Loucy (cell line): Measurements from ENCODE around the gene LPCAT2.

Experiments used
- H2AFZ ChIP-seq: fragments of 200-600 bp; sonication (generic); 2 replicates; pipeline ENCODE4 v1.6.0; 2016; ENCODE audit warnings: antibody characterized with exemption, mild to moderate bottlenecking, low read length, moderate library complexity
- H3F3A ChIP-seq: fragments of 200-600 bp; 2 replicates; pipeline ENCODE4 v1.6.0; 2016; ENCODE audit warnings: antibody characterized with exemption, low read depth, mild to moderate bottlenecking
- H3K27me3 ChIP-seq: fragments of 200-600 bp; sonication (generic); 2 replicates; pipeline ENCODE4 v1.6.1; 2014; ENCODE audit warnings: low read length, mild to moderate bottlenecking; ENCODE audit not compliant: insufficient read depth, poor library complexity, severe bottlenecking
- H3K36me3 ChIP-seq: fragments of 200-600 bp; sonication (generic); 2 replicates; pipeline ENCODE4 v1.6.1; 2016; ENCODE audit warnings: low read length; ENCODE audit not compliant: insufficient read depth
- H3K4me1 ChIP-seq: fragments of 200-600 bp; sonication (generic); 2 replicates; pipeline ENCODE4 v1.5.1; 2014; ENCODE audit warnings: low read length, mild to moderate bottlenecking; ENCODE audit not compliant: insufficient read depth, poor library complexity, severe bottlenecking
- H3K4me2 ChIP-seq: fragments of 200-600 bp; sonication (generic); 2 replicates; pipeline ENCODE4 v1.6.0; 2014; ENCODE audit warnings: antibody characterized with exemption, low read length, low read depth, mild to moderate bottlenecking; ENCODE audit not compliant: poor library complexity, severe bottlenecking
- H3K4me3 ChIP-seq: fragments of 200-600 bp; sonication (generic); 2 replicates; pipeline ENCODE4 v1.5.1; 2014; ENCODE audit warnings: low read length, mild to moderate bottlenecking, mixed read lengths; ENCODE audit not compliant: poor library complexity, severe bottlenecking
- H3K79me2 ChIP-seq: fragments of 200-600 bp; sonication (generic); 2 replicates; pipeline ENCODE4 v1.6.1; 2014; ENCODE audit warnings: low read length; ENCODE audit not compliant: insufficient read depth
- H3K9ac ChIP-seq: fragments of 200-600 bp; sonication (generic); 2 replicates; pipeline ENCODE4 v1.6.0; 2014; ENCODE audit warnings: mild to moderate bottlenecking, low read depth, low read length, moderate library complexity; ENCODE audit not compliant: poor library complexity, severe bottlenecking
- H3K9me2 ChIP-seq: fragments of 200-600 bp; sonication (generic); replicated peaks from 2 replicates; pipeline ENCODE4 v1.6.1; 2016; ENCODE audit warnings: low read depth, low read length, mixed read lengths
- H3K9me3 ChIP-seq: fragments of 200-600 bp; sonication (generic); 2 replicates; pipeline ENCODE4 v1.6.1; 2014; ENCODE audit warnings: mild to moderate bottlenecking, antibody characterized with exemption, low read length, low read depth; ENCODE audit not compliant: insufficient read depth
- H4K20me1 ChIP-seq: fragments of 200-600 bp; sonication (generic); 2 replicates; pipeline ENCODE4 v1.6.0; 2014; ENCODE audit warnings: antibody characterized with exemption, low read length, mild to moderate bottlenecking; ENCODE audit not compliant: insufficient read depth, poor library complexity, severe bottlenecking
- EZH2phosphoT487 ChIP-seq: fragments of 200-600 bp; IDR thresholded peaks from 2 replicates; pipeline ENCODE4 v1.6.1; 2018; ENCODE audit warnings: antibody characterized with exemption, mild to moderate bottlenecking, moderate library complexity, borderline replicate concordance
- TF ChIP-seq, protein P1 (sequence below): fragments of 200-600 bp; sonication (generic); conservative IDR thresholded peaks from 2 replicates; pipeline ENCODE4 v1.5.1; 2014; ENCODE audit warnings: mild to moderate bottlenecking, antibody characterized with exemption, low read length

LPCAT2 gene

GRCh38 chr16:55623640-55624039 lies 114.8 kb downstream of the LPCAT2 start:
- Histone ChIP-seq H3K79me2 (no peaks in the 10 kb centered on the region), H3K4me3 (no peak overlapping the region), H3K4me1 (peaks cover 7% of the 10 kb centered on the region), H3K9me2 (no peaks in the 10 kb centered on the region), H3K36me3 (no peaks in the 10 kb centered on the region), H3K9me3 (no peaks in the 10 kb centered on the region), H4K20me1 (no peaks in the 10 kb centered on the region), H3F3A (no peaks in the 10 kb centered on the region), H3K4me2 (no peak overlapping the region), H3K9ac (no peak overlapping the region), H2AFZ (no peak overlapping the region), H3K27me3 (no peaks in the 10 kb centered on the region)
- TF ChIP-seq EZH2phosphoT487, result no peak
- TF ChIP-seq, protein P1, sequence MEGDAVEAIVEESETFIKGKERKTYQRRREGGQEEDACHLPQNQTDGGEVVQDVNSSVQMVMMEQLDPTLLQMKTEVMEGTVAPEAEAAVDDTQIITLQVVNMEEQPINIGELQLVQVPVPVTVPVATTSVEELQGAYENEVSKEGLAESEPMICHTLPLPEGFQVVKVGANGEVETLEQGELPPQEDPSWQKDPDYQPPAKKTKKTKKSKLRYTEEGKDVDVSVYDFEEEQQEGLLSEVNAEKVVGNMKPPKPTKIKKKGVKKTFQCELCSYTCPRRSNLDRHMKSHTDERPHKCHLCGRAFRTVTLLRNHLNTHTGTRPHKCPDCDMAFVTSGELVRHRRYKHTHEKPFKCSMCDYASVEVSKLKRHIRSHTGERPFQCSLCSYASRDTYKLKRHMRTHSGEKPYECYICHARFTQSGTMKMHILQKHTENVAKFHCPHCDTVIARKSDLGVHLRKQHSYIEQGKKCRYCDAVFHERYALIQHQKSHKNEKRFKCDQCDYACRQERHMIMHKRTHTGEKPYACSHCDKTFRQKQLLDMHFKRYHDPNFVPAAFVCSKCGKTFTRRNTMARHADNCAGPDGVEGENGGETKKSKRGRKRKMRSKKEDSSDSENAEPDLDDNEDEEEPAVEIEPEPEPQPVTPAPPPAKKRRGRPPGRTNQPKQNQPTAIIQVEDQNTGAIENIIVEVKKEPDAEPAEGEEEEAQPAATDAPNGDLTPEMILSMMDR, result peak; percentile 25; the same call in 1 of the 2 replicates

DNA sequence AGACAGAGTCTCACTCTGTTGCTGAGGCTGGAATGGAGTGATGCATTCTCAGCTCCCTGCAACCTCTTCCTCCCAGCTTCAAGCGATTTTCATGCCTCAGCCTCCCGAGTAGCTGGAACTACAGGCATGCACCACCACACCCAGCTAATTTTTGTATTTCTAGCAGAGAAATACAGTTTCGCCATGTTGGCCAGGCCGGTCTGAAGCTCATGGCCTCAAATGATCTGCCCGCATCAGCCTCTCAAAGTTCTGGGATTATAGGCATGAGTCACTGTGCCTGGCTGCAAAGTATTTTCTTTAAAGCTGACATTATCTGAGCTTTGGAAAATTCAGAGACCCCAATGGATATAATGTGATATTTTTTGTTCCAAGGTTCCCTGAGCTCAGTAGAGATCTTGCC lies 115.8 kb downstream of the LPCAT2 start:
- H3K36me3 ChIP-seq, result no peaks in the 10 kb centered on the region
- H3K9me2 ChIP-seq, result no peaks in the 10 kb centered on the region
- no peaks in the 10 kb centered on the region for H3K79me2 ChIP-seq
- H3K4me3 ChIP-seq, result no peak overlapping the region
- peaks cover 7% of the 10 kb centered on the region for H3K4me1 ChIP-seq
- no peak overlapping the region for H2AFZ ChIP-seq
- no peaks in the 10 kb centered on the region for H3F3A ChIP-seq
- no peaks in the 10 kb centered on the region for H4K20me1 ChIP-seq
- no peak for TF ChIP-seq EZH2phosphoT487
- TF ChIP-seq, protein P1, result no peak
- H3K9ac ChIP-seq, result no peak overlapping the region
- no peaks in the 10 kb centered on the region for H3K27me3 ChIP-seq
- no peaks in the 10 kb centered on the region for H3K9me3 ChIP-seq
- no peak overlapping the region for H3K4me2 ChIP-seq

DNA sequence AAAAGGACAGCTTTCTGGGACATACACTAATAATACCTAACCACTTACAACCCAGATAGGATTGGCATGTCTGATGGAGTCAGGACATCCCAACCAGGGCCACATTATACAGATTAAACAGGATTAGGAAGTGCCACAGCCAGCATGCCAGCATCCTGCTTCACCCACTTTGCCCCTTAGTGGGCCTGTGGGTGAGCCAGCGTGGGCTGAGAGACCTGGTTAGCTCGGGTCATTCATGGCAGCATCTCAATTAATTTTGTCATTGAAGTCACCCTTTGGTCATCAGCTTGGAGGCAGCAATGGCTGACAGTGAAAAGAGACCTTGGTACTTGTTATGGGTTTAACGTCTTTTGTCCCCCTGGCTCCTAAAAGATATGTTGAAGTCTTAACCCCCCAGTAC lies 117.0 kb downstream of the LPCAT2 start:
- Histone ChIP-seq H3K9ac (no peak overlapping the region), H3K4me2 (no peak overlapping the region), H3K27me3 (no peaks in the 10 kb centered on the region), H3F3A (no peaks in the 10 kb centered on the region), H3K4me3 (no peak overlapping the region), H3K9me2 (no peaks in the 10 kb centered on the region), H3K4me1 (peaks cover 7% of the 10 kb centered on the region), H2AFZ (no peak overlapping the region), H3K9me3 (no peaks in the 10 kb centered on the region), H4K20me1 (no peaks in the 10 kb centered on the region), H3K79me2 (no peaks in the 10 kb centered on the region), H3K36me3 (no peaks in the 10 kb centered on the region)
- TF ChIP-seq, protein P1, result no peak
- TF ChIP-seq EZH2phosphoT487, result no peak
